Activated B cell treated with CpG ODN at 0.5 μM for 24 hours (primary cell): ENCODE data around the gene MX2. TPM values are rescaled to one million over a fixed set of nuclear protein-coding genes. Genes with fewer than 3 reads are reported as not detected.

ENCODE experiments used
- ATAC-seq: fragments of 200-7000 bp; cut with Tn5 transposase; one replicate; pipeline ENCODE4 v1.10.0; 2021; ENCODE audit warnings: low read depth, mild to moderate bottlenecking, moderate library complexity
- CTCF ChIA-PET: fragments of 350-600 bp; sonication (Branson Sonifier 250); formaldehyde crosslinking; loops from one replicate; lab custom pipeline; 2021; ENCODE audit warnings: antibody characterized with exemption; lab: Charles Lee
- POLR2A ChIA-PET: fragments of 350-600 bp; sonication (Branson Sonifier 250); formaldehyde crosslinking; loops from one replicate; lab custom pipeline; 2021; ENCODE audit warnings: antibody characterized with exemption; lab: Charles Lee
- DNase-seq: peaks from one replicate; pipeline ENCODE4 v3.0.0; 2022
- H3K27ac Mint-ChIP-seq: one replicate; pipeline ENCODE4 v1.8.0; 2020; ENCODE audit warnings: mixed read lengths
- H3K27me3 Mint-ChIP-seq: one replicate; pipeline ENCODE4 v1.8.0; 2021; ENCODE audit warnings: mixed read lengths
- H3K36me3 Mint-ChIP-seq: one replicate; pipeline ENCODE4 v1.8.0; 2021; ENCODE audit warnings: low read depth, mixed read lengths
- H3K4me1 Mint-ChIP-seq: one replicate; pipeline ENCODE4 v1.8.0; 2021; ENCODE audit warnings: mixed read lengths
- H3K4me3 Mint-ChIP-seq: one replicate; pipeline ENCODE4 v1.8.0; 2020; ENCODE audit warnings: mild to moderate bottlenecking, mixed read lengths
- H3K9me3 Mint-ChIP-seq: one replicate; pipeline ENCODE4 v1.8.0; 2020; ENCODE audit warnings: mixed read lengths
- intact Hi-C: fragments of 100-400 bp; cut with micrococcal nuclease; formaldehyde crosslinking; loops from one replicate; pipeline ENCODE4 v1.15.1; 2024
- total RNA-seq: library from RNA; stranded (reverse); gene quantifications from 2 replicates; pipeline ENCODE4 v1.2.3, GENCODE V29; 2022
- TF ChIP-seq, protein P1 (sequence below): fragments of 200-600 bp; IDR thresholded peaks from one replicate; pipeline ENCODE4 v1.8.0; 2022; ENCODE audit warnings: antibody characterized with exemption, mild to moderate bottlenecking

MX2 gene
- total RNA-seq, 1 donor from 2014 or later = 34.4 TPM

GRCh38 chr21:41402796-41403195, 41.0 kb downstream of the MX2 start:
- Mint-ChIP-seq H3K9me3 (no peaks in the 10 kb centered on the region), H3K27me3 (no peaks in the 10 kb centered on the region), H3K4me3 (no peak overlapping the region), H3K27ac (no peak overlapping the region), H3K36me3 (peaks cover 83% of the 10 kb centered on the region), H3K4me1 (no peaks in the 10 kb centered on the region)
- ChIA-PET CTCF (no interaction called here), POLR2A (no interaction called here)
- DNase-seq = no peak
- intact Hi-C loops = no loop called here
- ATAC-seq = no peak
- TF ChIP-seq, protein P1, sequence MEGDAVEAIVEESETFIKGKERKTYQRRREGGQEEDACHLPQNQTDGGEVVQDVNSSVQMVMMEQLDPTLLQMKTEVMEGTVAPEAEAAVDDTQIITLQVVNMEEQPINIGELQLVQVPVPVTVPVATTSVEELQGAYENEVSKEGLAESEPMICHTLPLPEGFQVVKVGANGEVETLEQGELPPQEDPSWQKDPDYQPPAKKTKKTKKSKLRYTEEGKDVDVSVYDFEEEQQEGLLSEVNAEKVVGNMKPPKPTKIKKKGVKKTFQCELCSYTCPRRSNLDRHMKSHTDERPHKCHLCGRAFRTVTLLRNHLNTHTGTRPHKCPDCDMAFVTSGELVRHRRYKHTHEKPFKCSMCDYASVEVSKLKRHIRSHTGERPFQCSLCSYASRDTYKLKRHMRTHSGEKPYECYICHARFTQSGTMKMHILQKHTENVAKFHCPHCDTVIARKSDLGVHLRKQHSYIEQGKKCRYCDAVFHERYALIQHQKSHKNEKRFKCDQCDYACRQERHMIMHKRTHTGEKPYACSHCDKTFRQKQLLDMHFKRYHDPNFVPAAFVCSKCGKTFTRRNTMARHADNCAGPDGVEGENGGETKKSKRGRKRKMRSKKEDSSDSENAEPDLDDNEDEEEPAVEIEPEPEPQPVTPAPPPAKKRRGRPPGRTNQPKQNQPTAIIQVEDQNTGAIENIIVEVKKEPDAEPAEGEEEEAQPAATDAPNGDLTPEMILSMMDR = no peak

GRCh38 chr21:41403331-41403730, 41.5 kb downstream of the MX2 start:
- Mint-ChIP-seq H3K4me3 (no peak overlapping the region), H3K9me3 (no peaks in the 10 kb centered on the region), H3K4me1 (no peaks in the 10 kb centered on the region), H3K27me3 (no peaks in the 10 kb centered on the region), H3K36me3 (peaks cover 83% of the 10 kb centered on the region), H3K27ac (no peak overlapping the region)
- POLR2A ChIA-PET = no interaction called here
- intact Hi-C loops = no loop called here
- no peak for DNase-seq
- TF ChIP-seq, protein P1 = no peak
- no peak for ATAC-seq
- CTCF ChIA-PET = no interaction called here

- ATAC-seq (no peak), DNase-seq (no peak)
- Mint-ChIP-seq H3K27me3 (no peaks in the 10 kb centered on the region), H3K27ac (no peak overlapping the region), H3K4me1 (no peaks in the 10 kb centered on the region), H3K4me3 (no peak overlapping the region), H3K9me3 (no peaks in the 10 kb centered on the region), H3K36me3 (peaks cover 83% of the 10 kb centered on the region)
- POLR2A ChIA-PET = no interaction called here
- TF ChIP-seq, protein P1 = no peak
- CTCF ChIA-PET = no interaction called here
- intact Hi-C loops = no loop called here
These were observed 42.1 kb downstream of the MX2 start for GRCh38 chr21:41403966-41404365.

- intact Hi-C loops = no loop called here
- H3K4me3 Mint-ChIP-seq = no peak overlapping the region
- ATAC-seq (no peak), DNase-seq (no peak)
- ChIA-PET POLR2A (interaction anchor here (1.1 kb wide), 1 partner anchor 43 kb away, joined by 3 read pairs; no protein-coding TSS in a partner anchor), CTCF (interaction anchor here (0.6 kb wide), 1 partner anchor 712 kb away, joined by 3 read pairs; no protein-coding TSS in a partner anchor)
- H3K27me3 Mint-ChIP-seq = no peaks in the 10 kb centered on the region
- H3K27ac Mint-ChIP-seq = no peak overlapping the region
- no peaks in the 10 kb centered on the region for H3K4me1 Mint-ChIP-seq
- peaks cover 82% of the 10 kb centered on the region for H3K36me3 Mint-ChIP-seq
- H3K9me3 Mint-ChIP-seq = no peaks in the 10 kb centered on the region
- TF ChIP-seq, protein P1 = no peak
These were observed 43.5 kb downstream of the MX2 start for GRCh38 chr21:41405321-41405720.

DNA sequence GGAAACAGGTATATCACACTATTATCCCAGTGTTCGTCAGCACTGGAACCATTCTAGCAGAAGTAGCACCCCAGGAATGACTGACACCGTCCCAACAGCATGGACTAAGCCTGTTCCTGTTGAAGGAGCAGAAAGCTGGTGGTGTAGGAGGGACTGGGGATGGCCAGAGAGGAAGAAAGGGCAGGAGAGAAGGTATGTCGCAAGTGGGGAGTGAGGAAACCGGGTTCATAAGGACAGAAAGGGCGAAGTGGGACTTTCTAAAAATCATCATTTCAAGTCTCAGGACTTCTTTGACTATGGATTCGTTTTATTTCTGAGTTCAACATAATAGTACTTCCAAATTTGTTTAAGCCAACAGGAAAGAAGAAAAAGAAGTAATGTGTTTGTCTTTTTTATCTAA, 44.5 kb downstream of the MX2 start:
- TF ChIP-seq, protein P1 = no peak
- H3K27ac Mint-ChIP-seq = no peak overlapping the region
- CTCF ChIA-PET = no interaction called here
- intact Hi-C loops = no loop called here
- no peaks in the 10 kb centered on the region for H3K9me3 Mint-ChIP-seq
- H3K36me3 Mint-ChIP-seq = peaks cover 79% of the 10 kb centered on the region
- DNase-seq (no peak), ATAC-seq (no peak)
- POLR2A ChIA-PET = interaction anchor here (1.1 kb wide), 1 partner anchor 44 kb away, joined by 3 read pairs; no protein-coding TSS in a partner anchor
- H3K27me3 Mint-ChIP-seq = no peaks in the 10 kb centered on the region
- no peak overlapping the region for H3K4me3 Mint-ChIP-seq
- peaks cover 1% of the 10 kb centered on the region for H3K4me1 Mint-ChIP-seq
